Muscle layer of duodenum (tissue), 2 donors: ENCODE data around the gene AGO4.

Experiments used
- H3K27ac ChIP-seq: one replicate; pipeline ENCODE4 v1.7.0; 2013; ENCODE audit warnings: mild to moderate bottlenecking, low read length
- H3K27me3 ChIP-seq: one replicate; pipeline ENCODE4 v1.7.0; 2013; ENCODE audit warnings: low read depth, mild to moderate bottlenecking, control low read depth, low read length
- H3K36me3 ChIP-seq, 2 donors: one replicate each; pipeline ENCODE4 v1.7.0; 2013; ENCODE audit warnings: low read length in 2 of 2, control low read depth in 1 of 2, mild to moderate bottlenecking in 1 of 2; ENCODE audit not compliant: insufficient read depth in 2 of 2, control insufficient read depth in 1 of 2
- H3K4me1 ChIP-seq, 2 donors: one replicate each; pipeline ENCODE4 v1.7.0; 2013; ENCODE audit warnings: low read length in 2 of 2, mild to moderate bottlenecking in 2 of 2, control low read depth in 1 of 2, moderate library complexity in 1 of 2; ENCODE audit not compliant: insufficient read depth in 2 of 2, control insufficient read depth in 1 of 2
- H3K4me3 ChIP-seq, 2 donors: one replicate each; pipeline ENCODE4 v1.7.0; 2013; ENCODE audit warnings: low read length in 2 of 2, low read depth in 1 of 2, mild to moderate bottlenecking in 1 of 2
- H3K9me3 ChIP-seq, 2 donors: one replicate each; pipeline ENCODE4 v1.7.0; 2013; ENCODE audit warnings: low read length in 2 of 2, control low read depth in 1 of 2, mild to moderate bottlenecking in 1 of 2; ENCODE audit not compliant: control insufficient read depth in 1 of 2
- donor health status: healthy.

AGO4 gene

DNA sequence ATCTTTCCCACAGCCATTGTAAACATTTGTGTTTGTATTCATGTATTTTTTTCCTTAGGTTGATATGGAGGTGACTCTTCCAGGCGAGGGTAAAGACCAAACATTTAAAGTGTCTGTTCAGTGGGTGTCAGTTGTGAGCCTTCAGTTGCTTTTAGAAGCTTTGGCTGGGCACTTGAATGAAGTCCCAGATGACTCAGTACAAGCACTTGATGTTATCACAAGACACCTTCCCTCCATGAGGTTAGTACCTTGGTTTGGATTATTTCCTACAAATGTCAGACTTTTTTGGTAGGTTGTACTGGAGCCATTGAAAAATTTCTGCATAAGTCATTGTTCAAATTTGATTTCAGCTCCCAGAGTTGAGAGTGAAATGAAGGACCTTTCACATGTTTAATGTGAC lies 17.4 kb downstream of the AGO4 start:
- Histone ChIP-seq H3K9me3 (no peaks in the 10 kb centered on the region), H3K27me3 (no peaks in the 10 kb centered on the region), H3K27ac (no peak overlapping the region), H3K4me1 (no peaks in the 10 kb centered on the region), H3K36me3 (peaks cover 28 to 41% of the 10 kb centered on the region in 2 donors), H3K4me3 (no peak overlapping the region)

GRCh38 chr1:35832276-35832905 lies 24.6 kb downstream of the AGO4 start:
- H3K36me3 ChIP-seq: peaks cover 39 to 69% of the 10 kb centered on the region in 2 donors
- H3K4me3 ChIP-seq: no peak overlapping the region

GRCh38 chr1:35833395-35833794 lies 25.6 kb downstream of the AGO4 start:
- Histone ChIP-seq H3K4me1 (no peaks in the 10 kb centered on the region), H3K27ac (no peak overlapping the region), H3K9me3 (no peaks in the 10 kb centered on the region), H3K36me3 (peaks cover 35 to 66% of the 10 kb centered on the region in 2 donors), H3K27me3 (no peaks in the 10 kb centered on the region), H3K4me3 (no peak overlapping the region)

More at GRCh38 chr1:35832276-35832905, 24.6 kb downstream of the AGO4 start:
- H3K27ac ChIP-seq: no peak overlapping the region
- no peaks in the 10 kb centered on the region for H3K27me3 ChIP-seq
- no peaks in the 10 kb centered on the region for H3K4me1 ChIP-seq
- no peaks in the 10 kb centered on the region for H3K9me3 ChIP-seq

DNA sequence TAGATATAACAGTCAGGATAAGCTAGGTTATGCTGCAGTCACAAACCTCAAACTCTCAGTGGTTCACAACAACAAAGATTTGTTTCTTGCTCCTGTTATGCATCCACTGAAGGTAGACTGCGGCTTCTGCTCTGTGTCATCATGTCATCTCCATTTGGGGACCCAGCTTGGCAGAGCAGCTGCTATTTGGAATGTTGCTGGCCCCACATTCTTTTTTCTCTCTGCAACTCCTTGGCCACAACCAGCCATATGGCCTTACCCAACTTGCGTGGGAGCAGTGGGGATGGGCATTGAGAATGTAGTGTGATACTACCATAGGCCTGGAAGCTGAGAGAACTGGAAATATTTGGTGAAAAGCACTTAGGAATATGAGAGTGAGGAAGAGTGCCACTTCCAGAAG lies 26.4 kb downstream of the AGO4 start:
- no peak overlapping the region for H3K27ac ChIP-seq
- H3K4me1 ChIP-seq: no peaks in the 10 kb centered on the region
- no peaks in the 10 kb centered on the region for H3K9me3 ChIP-seq
- no peaks in the 10 kb centered on the region for H3K27me3 ChIP-seq
- H3K36me3 ChIP-seq: peaks cover 32 to 71% of the 10 kb centered on the region in 2 donors
- no peak overlapping the region for H3K4me3 ChIP-seq

DNA sequence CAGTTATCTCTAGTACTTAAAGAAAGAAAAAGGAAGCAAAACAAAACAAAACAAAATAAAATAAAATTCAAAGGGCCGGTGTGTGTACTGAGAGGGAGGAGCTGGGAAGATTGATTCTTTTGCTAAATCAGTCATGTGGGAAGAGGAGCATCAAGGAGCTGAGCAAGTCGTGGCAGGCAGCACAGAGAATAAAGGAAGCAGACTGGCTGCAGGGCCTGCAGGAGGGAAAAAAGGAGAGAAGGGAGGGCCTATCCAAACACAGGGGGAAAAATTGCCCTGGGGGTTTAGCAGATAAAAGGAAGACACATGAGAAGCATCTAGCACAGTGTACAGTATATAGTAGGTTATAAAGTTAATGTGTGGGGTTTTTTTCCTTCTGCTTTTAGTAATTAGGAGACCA lies 27.6 kb downstream of the AGO4 start:
- H3K9me3 ChIP-seq: no peaks in the 10 kb centered on the region
- no peak overlapping the region for H3K27ac ChIP-seq
- peaks cover 37 to 74% of the 10 kb centered on the region in 2 donors for H3K36me3 ChIP-seq

GRCh38 chr1:35836734-35837133 lies 28.9 kb downstream of the AGO4 start:
- no peaks in the 10 kb centered on the region for H3K27me3 ChIP-seq
- no peaks in the 10 kb centered on the region for H3K9me3 ChIP-seq
- no peak overlapping the region for H3K4me3 ChIP-seq
- H3K4me1 ChIP-seq: no peaks in the 10 kb centered on the region
- H3K36me3 ChIP-seq: peaks cover 40 to 75% of the 10 kb centered on the region in 2 donors
- no peak overlapping the region for H3K27ac ChIP-seq

More for the DNA sequence above, 27.6 kb downstream of the AGO4 start:
- no peaks in the 10 kb centered on the region for H3K27me3 ChIP-seq
- H3K4me3 ChIP-seq: no peak overlapping the region
- H3K4me1 ChIP-seq: no peaks in the 10 kb centered on the region

DNA sequence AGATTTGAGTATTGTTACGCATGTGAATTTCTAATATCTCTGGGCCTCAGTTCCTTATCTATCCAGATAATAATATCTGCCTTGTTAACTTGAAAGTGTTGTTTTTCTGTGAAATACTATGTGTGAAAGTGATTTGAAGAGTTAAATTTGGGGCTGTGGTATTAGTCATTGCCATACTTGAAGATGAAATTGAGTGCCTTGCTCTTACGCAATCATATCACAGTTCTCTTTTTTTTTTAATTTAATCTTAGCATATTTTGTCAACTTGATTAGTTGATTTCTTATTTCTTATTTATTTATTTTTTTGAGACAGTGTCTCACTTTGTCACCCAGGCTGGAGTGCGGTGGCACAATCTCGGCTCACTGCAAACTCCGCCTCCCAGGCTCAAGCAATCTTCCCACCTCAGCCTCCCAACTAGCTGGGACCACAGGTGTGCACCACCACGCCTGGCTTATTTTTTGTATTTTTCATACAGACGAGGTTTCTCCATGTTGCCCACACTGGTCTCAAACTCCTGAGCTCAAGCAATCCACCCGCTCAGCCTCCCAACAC lies 31.0 kb downstream of the AGO4 start:
- H3K4me3 ChIP-seq: no peak overlapping the region
- H3K27me3 ChIP-seq: no peaks in the 10 kb centered on the region
- H3K9me3 ChIP-seq: no peaks in the 10 kb centered on the region
- H3K4me1 ChIP-seq: no peaks in the 10 kb centered on the region
- peaks cover 33 to 72% of the 10 kb centered on the region in 2 donors for H3K36me3 ChIP-seq
- H3K27ac ChIP-seq: no peak overlapping the region

GRCh38 chr1:35844826-35845225 lies 37.0 kb downstream of the AGO4 start:
- Histone ChIP-seq H3K4me1 (peaks cover 0 to 8% of the 10 kb centered on the region in 2 donors), H3K27ac (no peak overlapping the region), H3K27me3 (no peaks in the 10 kb centered on the region), H3K4me3 (no peak overlapping the region), H3K9me3 (no peaks in the 10 kb centered on the region), H3K36me3 (peaks cover 29 to 34% of the 10 kb centered on the region in 2 donors)

- Histone ChIP-seq H3K9me3 (no peaks in the 10 kb centered on the region), H3K27me3 (no peaks in the 10 kb centered on the region), H3K36me3 (peaks cover 28 to 38% of the 10 kb centered on the region in 2 donors), H3K27ac (no peak overlapping the region), H3K4me3 (no peak overlapping the region), H3K4me1 (peaks cover 0 to 18% of the 10 kb centered on the region in 2 donors)
These were observed 38.0 kb downstream of the AGO4 start for GRCh38 chr1:35845766-35846165.

GRCh38 chr1:35847935-35848565 lies 40.2 kb downstream of the AGO4 start:
- Histone ChIP-seq H3K9me3 (no peaks in the 10 kb centered on the region), H3K4me3 (no peak overlapping the region), H3K27ac (no peak overlapping the region), H3K27me3 (no peaks in the 10 kb centered on the region), H3K36me3 (peaks cover 14 to 27% of the 10 kb centered on the region in 2 donors), H3K4me1 (peaks cover 0 to 37% of the 10 kb centered on the region in 2 donors)

DNA sequence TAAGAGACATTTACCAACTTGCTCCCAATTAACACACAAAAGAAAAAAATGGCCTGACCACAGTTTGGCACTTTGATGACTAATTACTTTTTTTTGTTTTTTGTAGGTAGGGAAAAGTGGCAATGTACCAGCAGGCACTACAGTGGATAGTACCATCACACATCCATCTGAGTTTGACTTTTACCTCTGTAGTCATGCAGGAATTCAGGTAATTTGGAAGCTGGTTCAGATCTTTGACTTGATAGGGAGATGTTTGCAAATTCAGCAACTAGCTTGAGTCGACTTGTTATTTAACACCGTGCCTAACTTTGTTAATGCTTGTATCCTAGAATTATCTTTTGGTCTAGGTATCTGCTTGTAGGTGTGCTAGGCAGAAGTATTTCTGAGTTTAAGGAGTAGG lies 42.2 kb downstream of the AGO4 start:
- no peaks in the 10 kb centered on the region for H3K27me3 ChIP-seq
- H3K9me3 ChIP-seq: no peaks in the 10 kb centered on the region
- H3K36me3 ChIP-seq: peaks cover 16 to 45% of the 10 kb centered on the region in 2 donors
- peaks cover 0 to 37% of the 10 kb centered on the region in 2 donors for H3K4me1 ChIP-seq
- H3K4me3 ChIP-seq: no peak overlapping the region
- H3K27ac ChIP-seq: no peak overlapping the region
